NCI-H524 (cell line): ENCODE measurements around the gene PLOD2.
A peak's percentile ranks its signal among the peaks of the same experiment; 100 is the strongest.

ENCODE experiments used
- DNase-seq, 2 experiments: peaks; one replicate each; lab custom pipeline; 2025; lab: John Stamatoyannopoulos, UW

PLOD2 gene

DNA sequence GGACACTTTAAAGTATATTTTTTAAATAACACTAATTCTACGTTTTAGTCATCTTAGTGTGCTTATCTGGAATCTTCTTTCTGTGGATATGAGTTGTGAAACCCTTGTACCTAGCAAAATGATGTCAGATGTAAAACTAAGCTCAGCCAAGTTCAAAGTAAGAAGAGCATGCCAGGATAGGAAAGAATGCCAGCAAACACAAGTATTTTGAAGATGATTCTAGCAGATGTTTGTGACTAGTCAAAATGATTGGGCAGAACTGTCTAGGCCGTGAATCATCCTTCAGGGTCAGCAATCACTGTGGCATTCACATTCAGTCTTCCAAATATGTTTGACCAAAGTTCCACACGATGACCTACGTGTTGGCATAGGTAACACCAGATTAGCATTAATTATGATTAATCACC is 5.4 kb upstream of the PLOD2 start:
- DNase-seq = no peak

DNA sequence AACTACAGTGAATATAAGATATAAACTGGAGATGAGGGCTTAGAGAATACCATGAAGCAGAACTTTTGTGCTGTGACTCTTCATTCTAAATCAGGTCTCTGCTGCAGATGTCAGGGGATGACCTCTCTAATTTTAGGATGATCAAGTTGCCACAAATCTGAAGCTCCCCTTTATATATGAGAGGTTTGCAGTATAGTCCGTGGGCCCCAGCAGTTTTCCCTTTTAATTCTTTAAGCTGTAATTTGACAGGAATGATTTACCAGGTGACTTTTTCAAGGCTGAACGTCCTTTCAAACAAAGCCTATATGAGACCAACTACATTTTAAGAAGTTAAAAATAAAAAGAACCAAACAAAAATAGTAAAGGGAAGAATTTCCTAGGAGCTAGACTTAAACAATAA is 4.9 kb upstream of the PLOD2 start:
- no peak for DNase-seq

DNA sequence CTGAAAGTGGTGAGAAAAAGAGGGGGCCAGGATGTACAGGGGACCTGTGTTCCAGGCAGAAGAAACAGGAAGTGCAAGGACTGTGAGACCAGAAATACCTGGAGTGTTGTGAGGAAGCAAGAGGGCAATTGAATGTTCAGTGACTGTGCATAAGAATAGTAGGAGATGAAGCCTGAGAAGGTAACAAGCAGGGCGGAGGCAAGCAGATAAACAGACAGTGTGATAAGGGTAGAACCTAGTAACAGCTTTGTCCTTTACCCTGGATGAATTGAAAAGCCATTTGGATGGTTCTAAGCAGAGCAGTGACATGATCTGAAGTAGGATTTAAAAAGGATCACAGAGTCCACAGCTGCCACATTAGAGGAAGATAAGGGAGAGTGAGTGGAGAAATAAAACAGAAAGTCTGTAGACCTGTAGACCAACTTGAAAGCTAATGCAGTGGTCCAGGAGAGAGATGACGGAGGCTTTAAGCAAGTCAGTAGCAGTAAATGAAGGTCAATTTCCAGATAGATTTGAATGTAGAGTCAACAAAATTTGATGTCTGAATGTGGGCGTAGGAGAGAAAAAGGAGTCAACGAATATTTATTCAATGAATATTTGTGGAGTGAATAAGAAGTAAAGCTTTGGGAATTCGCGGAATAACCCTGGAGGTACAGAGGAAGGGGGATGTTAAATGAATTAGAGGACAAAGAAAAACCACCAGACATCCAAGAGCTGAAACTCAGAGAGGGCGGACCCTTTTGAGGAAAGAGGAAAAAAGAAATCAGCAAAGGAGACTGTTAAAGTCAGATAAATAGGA is 4.2 kb upstream of the PLOD2 start:
- DNase-seq = peak in 1 of 2 experiments; percentile 81

DNA sequence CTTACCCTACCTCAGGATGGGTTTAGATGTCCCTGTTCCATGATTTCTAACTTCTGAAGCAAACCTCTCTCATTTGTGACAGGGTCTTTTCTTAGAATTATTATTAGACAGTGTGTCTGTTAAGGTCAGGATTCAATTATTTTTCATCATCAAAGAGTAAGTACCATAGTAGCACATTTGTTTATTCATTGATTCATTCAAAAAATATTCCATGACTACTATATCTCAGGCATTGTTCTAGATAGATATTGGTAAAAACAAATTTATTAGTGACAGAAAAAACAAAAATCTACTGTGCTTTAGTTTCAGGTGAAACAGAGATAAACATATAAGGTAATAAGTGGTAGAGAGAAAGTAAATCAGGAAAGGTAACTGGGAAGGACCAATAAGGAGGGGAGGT is 3.5 kb upstream of the PLOD2 start:
- no peak for DNase-seq

DNA sequence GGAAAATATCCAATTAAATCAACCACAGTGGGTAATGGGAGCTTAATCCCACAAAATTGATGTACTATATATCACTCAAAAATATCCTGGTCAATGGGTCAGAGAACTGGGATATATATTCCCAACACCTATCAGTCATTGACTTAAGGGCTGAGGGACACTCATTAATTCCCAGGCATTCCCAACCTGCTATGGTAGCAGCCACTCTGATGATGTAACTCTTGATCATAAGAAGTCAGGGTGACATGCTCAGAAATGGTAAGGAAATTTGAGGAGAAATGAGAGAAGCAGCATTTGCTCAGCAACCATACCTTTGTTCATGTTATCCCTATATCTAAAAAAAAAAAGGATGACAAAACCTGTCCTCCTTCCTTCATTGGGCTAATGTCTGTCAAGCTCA is 3.1 kb upstream of the PLOD2 start:
- no peak for DNase-seq

DNA sequence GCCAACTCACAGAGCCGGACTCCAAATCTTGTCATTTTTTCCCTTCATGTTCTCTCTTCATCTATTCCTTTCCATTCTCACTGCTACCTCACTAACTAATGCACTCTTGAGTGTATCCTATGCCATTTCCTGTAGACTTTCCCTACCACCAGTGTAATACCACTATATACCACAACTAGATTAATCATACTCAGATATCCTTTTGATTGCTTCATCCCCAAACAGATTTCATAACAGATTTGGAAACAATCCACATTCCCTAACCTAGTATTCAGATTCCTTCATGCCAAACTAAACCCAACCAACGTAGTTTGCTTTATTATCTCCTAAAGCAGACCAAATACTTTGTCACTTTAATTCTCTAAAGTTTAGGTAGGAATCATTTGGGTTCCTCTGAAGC is 2.6 kb upstream of the PLOD2 start:
- DNase-seq = no peak

DNA sequence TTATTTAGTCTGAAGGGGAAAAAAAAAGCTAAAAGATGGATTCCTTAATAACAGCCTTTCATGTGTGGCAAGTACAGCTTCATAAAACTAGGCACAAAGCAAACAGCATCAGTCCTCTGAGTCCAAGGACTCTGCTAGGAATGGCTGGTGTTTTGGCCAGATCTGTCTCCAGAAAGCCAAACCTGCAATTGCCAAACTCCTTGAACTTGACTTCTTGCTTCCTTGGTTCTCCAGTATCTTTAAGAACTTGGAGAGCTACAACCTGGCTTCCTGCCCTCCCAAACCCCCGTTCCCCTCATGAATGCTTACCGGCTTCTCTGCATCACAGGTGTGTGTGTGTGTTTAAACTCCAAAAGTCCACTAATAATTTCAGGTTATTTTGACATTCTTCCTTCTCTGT is 1.6 kb upstream of the PLOD2 start:
- DNase-seq = no peak

DNA sequence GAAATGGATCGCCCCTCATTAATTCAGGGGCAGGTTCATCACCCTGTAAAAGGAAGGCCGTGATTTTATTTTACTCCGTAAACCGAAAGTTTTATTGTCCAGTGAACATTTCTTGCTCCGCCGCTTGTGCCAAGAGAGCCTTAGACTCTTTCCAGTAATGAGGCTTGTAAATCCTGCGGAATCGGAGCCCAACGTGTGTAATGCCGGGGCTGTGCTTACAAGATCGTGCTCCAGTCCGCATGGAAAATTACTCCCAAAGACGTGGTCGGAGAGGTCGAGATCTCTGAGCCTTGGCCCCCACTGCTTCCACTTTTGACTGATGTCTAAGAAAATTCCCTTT is 649 bp upstream of the PLOD2 start:
- DNase-seq = peak; percentile 55 to 72

DNA sequence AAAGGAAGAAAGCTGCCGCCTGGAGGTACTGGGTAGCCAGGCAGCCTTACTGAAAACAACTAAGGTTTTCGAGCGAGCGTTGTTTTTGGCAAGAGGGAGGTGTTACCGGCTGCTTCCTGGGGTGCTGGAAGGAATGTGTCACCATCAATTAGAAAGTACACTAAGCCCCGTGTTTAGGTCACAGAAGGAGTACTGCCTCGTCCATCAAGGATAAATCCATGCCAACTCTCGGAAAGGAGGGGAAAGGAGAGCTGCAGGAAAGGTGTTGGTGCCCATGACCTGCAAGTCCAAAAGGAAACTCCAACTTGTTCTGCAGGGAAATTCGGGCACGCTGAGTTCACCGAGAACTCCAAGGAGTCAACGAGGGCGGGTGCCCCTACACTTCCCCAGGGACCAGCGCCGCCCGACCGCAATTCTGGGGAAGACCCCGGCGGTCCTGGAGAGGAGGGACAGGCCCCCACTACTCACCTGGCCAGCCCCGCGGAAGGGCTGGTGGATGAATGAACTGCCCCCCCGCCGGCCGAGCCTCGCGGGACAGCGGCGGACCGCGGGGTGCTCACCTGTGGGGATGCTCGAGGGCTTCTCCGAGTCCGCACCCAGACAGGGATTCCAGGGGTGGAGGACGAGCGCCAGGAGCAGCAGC is 542 bp downstream of the PLOD2 start:
- peak; percentile 84 to 93 for DNase-seq

DNA sequence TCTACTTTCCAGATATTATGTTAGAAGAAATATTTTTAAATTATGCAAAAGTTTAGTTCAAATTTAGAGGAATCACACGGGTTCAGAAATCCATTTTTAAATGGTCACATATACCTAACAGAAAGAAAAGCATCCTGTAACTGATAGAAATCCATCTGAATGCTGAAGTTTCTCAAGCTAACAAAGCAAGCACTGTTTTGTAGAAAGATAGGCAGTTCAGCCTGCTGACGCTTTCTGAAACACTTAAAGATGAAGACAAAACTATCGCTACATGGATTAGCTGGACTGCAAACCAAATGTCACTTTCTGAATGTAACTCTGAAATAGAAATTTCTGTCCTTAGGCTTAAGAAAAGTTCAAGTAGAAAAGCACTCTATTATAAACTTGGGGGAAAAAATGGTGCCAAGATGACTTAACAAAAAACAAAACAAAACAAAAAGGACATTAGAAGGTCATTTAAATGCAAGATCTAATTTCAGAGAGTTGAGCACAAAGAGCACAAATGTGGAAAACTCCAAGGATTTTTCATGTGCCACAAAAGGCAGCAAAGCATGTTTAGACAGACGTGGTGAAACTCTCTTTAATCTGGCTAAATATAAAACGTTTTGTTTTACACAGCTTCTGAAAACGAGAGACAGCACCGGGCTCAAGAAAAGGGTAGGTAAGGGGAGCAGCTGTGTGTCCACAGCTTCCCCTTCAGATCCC is 1.2 kb downstream of the PLOD2 start:
- DNase-seq = peak in 1 of 2 experiments; percentile 37

DNA sequence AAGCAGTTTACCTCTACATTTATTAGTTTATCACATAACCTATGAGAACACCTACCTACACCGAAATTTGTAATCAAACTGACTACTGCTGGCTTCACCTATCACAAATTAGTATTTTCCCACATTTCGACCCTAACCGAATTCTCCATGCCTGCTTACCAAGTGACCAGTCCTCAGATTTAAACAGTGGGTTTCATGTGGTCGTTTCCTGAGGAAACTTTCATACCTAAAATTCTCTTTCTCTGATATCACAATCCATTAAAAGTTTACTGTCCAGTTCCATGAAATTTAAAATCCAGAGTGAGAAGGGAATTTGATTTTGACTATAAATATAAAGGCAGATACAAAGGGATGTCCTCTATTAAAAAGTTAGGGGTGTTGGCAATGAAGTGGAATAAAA is 1.9 kb downstream of the PLOD2 start:
- DNase-seq = no peak

DNA sequence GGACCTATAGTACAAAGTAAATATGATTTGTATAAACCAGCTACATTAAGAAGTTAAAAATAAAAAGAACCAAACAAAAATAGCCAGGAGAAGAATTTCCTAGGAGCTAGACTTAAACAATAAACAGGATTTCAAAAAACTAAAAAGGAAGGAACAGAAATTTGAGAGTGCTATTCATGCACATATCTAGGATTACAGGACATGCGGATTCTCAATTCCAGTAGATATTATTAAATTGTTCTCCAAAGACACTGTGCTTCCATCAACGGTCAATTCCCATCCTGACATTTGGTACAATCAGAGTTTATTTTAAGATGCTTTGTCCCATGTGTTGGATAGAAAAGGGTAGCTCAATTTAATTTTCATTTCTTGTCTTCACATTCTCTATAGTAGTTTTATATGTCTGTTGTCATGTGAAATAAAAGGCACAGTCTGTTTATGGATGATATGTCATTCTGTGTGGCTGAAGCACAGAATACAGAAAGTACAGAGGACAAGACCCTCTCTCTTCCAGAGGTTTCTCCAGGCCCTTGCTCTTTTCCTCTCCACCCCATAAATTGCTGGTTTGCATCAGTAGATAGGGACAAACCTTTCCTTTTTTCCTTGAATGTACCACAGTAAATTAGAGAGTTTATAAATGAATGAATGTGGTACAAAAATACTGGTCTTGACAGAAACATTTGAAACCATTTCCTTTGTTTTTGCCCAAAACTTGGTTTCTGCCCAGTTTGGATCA is 3.5 kb downstream of the PLOD2 start:
- no peak for DNase-seq

DNA sequence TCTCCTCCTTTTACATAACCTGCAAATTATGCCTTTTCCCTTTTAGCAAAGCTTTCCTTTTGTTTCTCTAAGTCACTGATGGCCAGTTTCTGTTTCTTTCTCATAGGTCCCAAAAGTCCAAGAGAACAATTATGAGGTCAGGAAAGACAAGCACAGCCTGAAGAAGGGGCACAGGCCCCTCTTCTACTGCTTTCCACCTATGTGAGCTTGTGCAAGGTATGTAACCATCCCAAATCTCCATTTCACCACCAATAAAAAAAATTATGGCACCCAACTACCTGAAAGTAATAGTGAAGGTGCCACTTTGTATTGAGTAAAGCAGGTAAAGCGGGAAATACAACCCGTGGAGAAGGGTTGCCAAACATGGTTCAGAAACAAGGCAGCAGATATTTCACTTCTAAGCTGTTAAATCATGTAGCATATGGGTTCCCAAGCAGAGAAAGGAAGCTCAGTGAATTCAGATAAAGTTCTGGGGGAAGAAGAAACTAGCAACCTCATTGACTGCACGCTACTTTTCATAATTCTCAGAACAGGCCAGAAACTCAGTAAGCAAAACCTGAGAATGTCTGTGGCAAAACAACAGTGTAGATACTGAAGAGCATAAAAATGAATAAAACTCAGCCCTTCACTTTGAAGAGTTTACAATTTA is 4.2 kb downstream of the PLOD2 start:
- DNase-seq = no peak

DNA sequence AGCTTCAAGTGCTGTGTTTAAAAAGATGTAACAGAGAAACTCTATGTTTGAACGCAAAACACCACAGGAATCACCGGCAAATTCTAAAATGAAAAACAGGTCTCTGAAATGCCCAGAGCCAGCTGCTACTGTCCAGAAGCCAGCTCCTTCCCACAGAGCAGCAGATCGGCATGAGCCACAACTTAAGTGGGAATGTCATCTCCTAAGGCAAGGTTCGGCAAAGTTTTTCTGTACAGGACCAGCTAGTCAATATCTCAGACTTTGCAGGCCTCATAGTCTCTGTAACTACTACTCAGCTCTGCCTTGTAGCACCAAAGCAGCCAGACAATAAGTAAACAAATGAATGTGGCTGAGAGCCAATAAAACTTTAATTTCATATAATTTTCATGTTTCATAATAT is 4.9 kb downstream of the PLOD2 start:
- DNase-seq = peak in 1 of 2 experiments; percentile 11

DNA sequence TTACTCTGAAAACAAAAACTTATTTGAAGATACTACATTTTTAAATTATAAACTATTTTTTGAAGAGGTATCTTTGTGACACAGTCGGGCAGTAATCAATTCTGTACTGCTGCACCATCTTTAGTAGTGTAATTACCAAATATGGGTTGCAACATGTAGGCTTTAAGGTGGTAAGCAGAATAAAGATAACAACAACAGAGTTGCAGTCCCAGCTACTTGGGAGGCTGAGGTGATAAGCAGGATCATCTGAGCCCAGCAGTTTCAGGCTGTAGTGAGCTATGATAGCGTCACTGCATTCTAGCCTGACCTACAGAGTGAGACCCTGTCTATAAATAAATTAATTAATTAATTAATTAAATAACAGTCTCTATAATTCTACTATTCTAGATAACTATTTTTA is 6.0 kb downstream of the PLOD2 start:
- DNase-seq = no peak

DNA sequence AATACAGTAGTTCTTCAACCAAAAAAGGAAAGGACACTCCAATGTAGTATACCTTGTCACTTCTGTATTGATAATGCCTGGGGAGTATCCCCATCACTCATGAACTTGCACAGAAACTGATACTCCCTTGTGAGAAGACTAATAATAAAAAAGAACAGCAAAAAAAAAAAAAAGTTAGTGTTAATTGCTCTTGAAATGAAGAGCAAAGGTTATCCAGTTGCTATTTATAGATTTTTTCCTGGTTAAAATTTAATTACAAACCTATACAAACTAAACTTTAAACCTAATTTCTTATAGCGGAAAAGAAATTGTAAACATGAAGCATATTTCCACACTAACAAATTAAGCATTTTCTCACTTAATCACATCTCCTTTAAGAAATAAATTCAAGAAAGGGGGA is 6.7 kb downstream of the PLOD2 start:
- DNase-seq = no peak

DNA sequence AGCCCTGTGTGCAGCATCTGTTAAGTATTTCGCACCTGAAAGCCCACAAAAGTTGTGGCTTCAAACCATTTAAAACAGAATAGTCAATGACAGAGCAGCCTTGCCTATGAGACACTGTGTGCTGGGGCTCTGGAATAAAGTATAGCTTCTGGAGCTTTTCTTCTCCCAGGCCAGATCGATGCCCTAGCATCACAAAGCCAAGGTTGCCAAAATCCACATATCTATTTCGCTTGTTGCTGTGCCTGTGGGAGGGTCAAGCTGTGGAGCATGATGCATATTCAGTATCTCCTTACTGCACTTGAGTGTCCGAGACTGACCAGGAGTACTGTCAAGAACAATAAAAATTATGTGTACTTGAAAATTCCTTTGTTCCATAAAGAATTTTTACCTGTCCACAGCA is 7.6 kb downstream of the PLOD2 start:
- no peak for DNase-seq

DNA sequence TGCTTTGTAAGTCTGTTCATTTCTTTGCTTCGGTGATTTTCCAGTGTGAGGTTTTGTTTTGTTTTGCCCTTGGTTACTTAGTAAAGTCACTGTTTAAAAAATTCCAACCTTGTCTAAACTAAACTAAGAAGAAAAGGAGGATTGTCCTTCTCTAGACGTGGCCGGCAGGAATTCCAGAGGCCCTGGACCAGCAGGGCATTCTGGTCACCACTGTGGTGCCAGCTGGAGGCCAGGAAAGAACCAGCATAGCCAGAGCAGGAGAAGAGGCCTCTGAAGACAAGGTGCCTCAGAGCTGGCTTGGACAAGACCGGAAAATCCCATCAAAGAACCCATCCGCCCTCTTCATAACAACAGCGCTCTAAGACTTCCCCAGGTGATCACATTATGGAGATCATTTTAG is 8.2 kb downstream of the PLOD2 start:
- no peak for DNase-seq

DNA sequence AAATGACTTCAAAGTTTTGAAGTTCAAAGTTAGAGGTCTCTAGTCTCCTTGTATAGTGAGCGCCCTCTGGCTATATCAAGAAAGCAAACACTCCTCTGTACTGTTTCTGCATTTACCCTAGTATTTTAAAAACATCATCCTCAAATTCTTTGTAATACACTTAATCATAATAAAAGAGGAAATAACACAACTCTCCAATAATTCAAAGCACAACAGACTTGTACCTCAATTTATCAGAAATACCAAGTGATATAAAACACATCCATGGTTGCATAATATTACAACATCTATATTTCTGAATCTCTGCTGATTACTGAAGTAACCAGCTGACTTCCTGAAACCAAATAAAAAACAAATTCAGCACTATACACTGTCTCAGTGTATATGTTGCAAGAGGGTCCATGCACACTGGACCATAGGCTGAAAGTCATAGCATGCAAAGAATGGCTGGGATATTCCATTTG is 12.5 kb downstream of the PLOD2 start:
- no peak for DNase-seq

DNA sequence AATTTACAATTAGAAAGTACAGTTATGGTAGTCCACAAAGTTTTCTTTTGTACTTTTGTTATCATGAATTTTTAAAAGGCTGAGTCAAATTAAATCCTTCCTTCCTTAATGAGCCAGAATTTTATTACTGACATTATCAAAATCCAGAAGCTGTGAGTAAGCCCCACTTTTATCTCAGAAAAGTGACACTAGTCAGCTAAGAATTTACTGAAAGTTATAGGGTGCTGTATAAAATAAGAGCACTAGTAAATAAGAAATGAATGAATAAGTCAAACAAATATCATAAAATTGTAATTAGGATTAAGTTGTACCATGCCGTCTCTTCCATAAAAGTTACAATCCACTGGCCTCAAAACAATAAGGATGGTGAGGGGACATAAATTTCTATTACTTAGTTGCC is 15.3 kb downstream of the PLOD2 start:
- DNase-seq = no peak

DNA sequence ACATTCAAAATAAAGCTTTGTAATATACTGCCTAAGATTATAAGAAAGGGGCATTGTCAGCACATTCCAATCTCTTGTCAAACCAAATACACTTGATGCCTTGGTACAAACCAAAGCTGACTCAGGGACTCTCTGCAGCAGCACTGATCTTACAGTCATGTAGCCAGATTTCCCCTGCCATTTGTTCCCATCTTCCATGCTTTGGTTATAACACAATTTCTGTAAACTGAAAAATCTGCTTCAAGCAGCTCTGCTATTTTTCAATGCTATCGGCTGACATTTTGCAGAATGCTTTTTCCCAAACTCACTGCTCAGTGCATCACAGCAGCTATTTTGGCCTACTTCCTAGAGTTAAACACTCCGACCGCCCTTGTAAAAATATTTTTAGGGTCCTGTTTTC is 18.2 kb downstream of the PLOD2 start:
- DNase-seq = no peak

DNA sequence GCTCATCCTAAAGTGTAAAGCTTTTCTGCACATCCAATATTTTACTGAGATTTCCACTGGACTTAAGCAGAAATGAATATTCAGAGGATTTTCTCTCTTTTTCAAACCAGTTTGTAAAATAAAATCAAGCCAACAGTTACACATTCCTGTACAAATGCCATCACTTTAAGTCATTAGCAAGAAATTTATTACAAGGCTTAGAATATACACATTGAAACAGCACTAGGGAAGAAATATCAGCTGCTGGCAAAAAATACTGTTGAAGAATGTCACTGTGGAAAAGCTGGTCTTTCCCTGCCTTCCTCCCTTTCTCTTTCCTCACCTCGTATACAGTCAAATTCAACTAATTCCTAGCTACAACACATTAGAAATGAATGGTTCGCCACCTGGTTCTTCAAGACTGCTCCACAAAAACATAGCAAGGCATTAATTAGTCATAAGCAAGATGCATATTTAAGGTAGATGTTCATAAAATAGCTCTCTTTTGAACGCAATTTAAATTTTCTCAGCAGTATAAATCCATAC is 21.3 kb downstream of the PLOD2 start:
- no peak for DNase-seq
